Cardiac fibroblast (primary cell): ENCODE measurements around the gene CCNQ.

ENCODE experiments used
- DNase-seq, 2 donors: peaks; one replicate each; pipeline versions ENCODE4 v3.0.0 to v3.0.0-alpha.2; 2010; ENCODE audit warnings: low read depth in 2 of 2
- H3K4me3 ChIP-seq, 2 donors: replicated peaks in 1 of 2; 1 replicate in 1 of 2; 2 replicates in 1 of 2; pipeline ENCODE4 v1.5.1; 2011; ENCODE audit warnings: low read depth in 2 of 2, low read length in 2 of 2, mild to moderate bottlenecking in 2 of 2, moderate library complexity in 1 of 2
- CTCF ChIP-seq: IDR thresholded peaks from one replicate; pipeline ENCODE4 v1.5.1; 2011; ENCODE audit warnings: low read depth, mild to moderate bottlenecking, low read length, inconsistent platforms

Gene CCNQ

GRCh38 chrX:153633607-153634180 is 34.8 kb upstream of the CCNQ start:
- H3K4me3 ChIP-seq = no peak overlapping the region
- no peak for DNase-seq
- no peak for TF ChIP-seq CTCF

- no peak for DNase-seq
- no peak for TF ChIP-seq CTCF
- H3K4me3 ChIP-seq = no peak overlapping the region
Observed at GRCh38 chrX:153633048-153633447, 34.1 kb upstream of the CCNQ start.

- H3K4me3 ChIP-seq = no peak overlapping the region
Observed at GRCh38 chrX:153632595-153632946, 33.6 kb upstream of the CCNQ start.

GRCh38 chrX:153631907-153632594 is 33.1 kb upstream of the CCNQ start:
- no peak for DNase-seq
- TF ChIP-seq CTCF = no peak
- H3K4me3 ChIP-seq = no peak overlapping the region

More at GRCh38 chrX:153632595-153632946, 33.6 kb upstream of the CCNQ start:
- DNase-seq = no peak
- no peak for TF ChIP-seq CTCF

GRCh38 chrX:153631346-153631745 is 32.4 kb upstream of the CCNQ start:
- H3K4me3 ChIP-seq = no peak overlapping the region
- DNase-seq = no peak
- no peak for TF ChIP-seq CTCF

GRCh38 chrX:153628665-153629064 is 29.7 kb upstream of the CCNQ start:
- DNase-seq = no peak
- no peak overlapping the region for H3K4me3 ChIP-seq
- TF ChIP-seq CTCF = no peak

- TF ChIP-seq CTCF = no peak
- no peak overlapping the region for H3K4me3 ChIP-seq
- no peak for DNase-seq
Observed at GRCh38 chrX:153628129-153628528, 29.2 kb upstream of the CCNQ start.
